Endodermal cell (in vitro differentiated cells): ENCODE results near the gene EMP1. TPM values are rescaled to one million over a fixed set of nuclear protein-coding genes. Genes with fewer than 3 reads are reported as not detected.

Experiments used
- DNase-seq: peaks from one replicate; pipeline ENCODE4 v3.0.0-alpha.2; 2017
- H3K27ac ChIP-seq: 2 replicates; pipeline ENCODE4 v1.5.1; 2013; ENCODE audit warnings: mild to moderate bottlenecking, low read depth, low read length, moderate library complexity
- H3K27me3 ChIP-seq: 2 replicates; pipeline ENCODE4 v1.6.1; 2013; ENCODE audit warnings: mild to moderate bottlenecking, low read length, moderate library complexity; ENCODE audit not compliant: insufficient read depth, control insufficient read depth, poor library complexity, severe bottlenecking
- H3K36me3 ChIP-seq: 2 replicates; pipeline ENCODE4 v1.7.0; 2013; ENCODE audit warnings: mild to moderate bottlenecking, low read length, moderate library complexity; ENCODE audit not compliant: control insufficient read depth, insufficient read depth
- H3K4me1 ChIP-seq: one replicate; pipeline ENCODE4 v1.7.0; 2013; ENCODE audit warnings: low read length; ENCODE audit not compliant: control insufficient read depth, insufficient read depth
- H3K4me3 ChIP-seq: 2 replicates; pipeline ENCODE4 v1.5.1; 2013; ENCODE audit warnings: mild to moderate bottlenecking, low read length, moderate library complexity
- H3K9ac ChIP-seq: 2 replicates; pipeline ENCODE4 v1.6.1; 2013; ENCODE audit warnings: mild to moderate bottlenecking, low read length, moderate library complexity; ENCODE audit not compliant: poor library complexity, severe bottlenecking; ENCODE audit errors: extremely low read depth
- H3K9me3 ChIP-seq: 2 replicates; pipeline ENCODE4 v1.6.1; 2013; ENCODE audit warnings: mild to moderate bottlenecking, low read length, moderate library complexity; ENCODE audit not compliant: control insufficient read depth
- H3K27ac Mint-ChIP-seq: 2 replicates; pipeline ENCODE4 v1.8.0; 2020; ENCODE audit warnings: mixed read lengths
- H3K27me3 Mint-ChIP-seq: 2 replicates; pipeline ENCODE4 v1.8.0; 2021; ENCODE audit warnings: mild to moderate bottlenecking, mixed read lengths; ENCODE audit not compliant: insufficient read depth
- H3K36me3 Mint-ChIP-seq: 2 replicates; pipeline ENCODE4 v1.8.0; 2020; ENCODE audit warnings: low read depth, mixed read lengths
- H3K4me1 Mint-ChIP-seq: 2 replicates; pipeline ENCODE4 v1.8.0; 2020; ENCODE audit warnings: mixed read lengths
- H3K4me3 Mint-ChIP-seq: 2 replicates; pipeline ENCODE4 v1.8.0; 2020; ENCODE audit warnings: mild to moderate bottlenecking, moderate library complexity, mixed read lengths
- H3K9me3 Mint-ChIP-seq: 2 replicates; pipeline ENCODE4 v1.8.0; 2020; ENCODE audit warnings: mild to moderate bottlenecking, mixed read lengths
- CTCF ChIP-seq: fragments of 200-600 bp; sonication (generic); conservative IDR thresholded peaks from 2 replicates; pipeline ENCODE4 v1.5.0; 2021; ENCODE audit warnings: antibody characterized with exemption, mild to moderate bottlenecking
- WGBS, 2 experiments: methylation state at CpG; one replicate each; pipeline versions ENCODE4 v1.1.5 to v1.1.7; 2013; ENCODE audit warnings: missing lambda C conversion rate in 2 of 2, mixed read lengths in 1 of 2; ENCODE audit not compliant: insufficient coverage in 1 of 2, insufficient read length in 1 of 2; 5-methylcytosine and 5-hydroxymethylcytosine counted together
- total RNA-seq, 2 donors: library from RNA; stranded (reverse); fragmentation: NEBNext Ultra II Directional in 1 of 2; extraction: Animal tissue kit (Norgen Biotek cat#: 25700) in 1 of 2; gene quantifications; 2 replicates in 1 of 2; 3 replicates in 1 of 2; pipeline ENCODE4 v1.2.1, GENCODE V29; 2021

Gene EMP1
- total RNA-seq, 2 donors from 2014 or later = 0.58 to 0.59 TPM

GRCh38 chr12:13167226-13167625, 29.3 kb upstream of the EMP1 start:
- 86% methylated on average over 3 of the region's 3 CpGs; no CpG with 5 or more reads in 1 of the 2 experiments for WGBS, 2 experiments
- Mint-ChIP-seq H3K36me3 (no peaks in the 10 kb centered on the region), H3K4me1 (peaks cover 4% of the 10 kb centered on the region), H3K9me3 (peaks cover 5% of the 10 kb centered on the region), H3K4me3 (no peak overlapping the region), H3K27me3 (no peaks in the 10 kb centered on the region), H3K27ac (no peak overlapping the region)
- DNase-seq = no peak
- Histone ChIP-seq H3K36me3 (no peaks in the 10 kb centered on the region), H3K9me3 (peaks cover 6% of the 10 kb centered on the region), H3K27ac (no peak overlapping the region), H3K4me3 (no peak overlapping the region), H3K4me1 (no peaks in the 10 kb centered on the region), H3K9ac (no peak overlapping the region), H3K27me3 (no peaks in the 10 kb centered on the region)
- no peak for TF ChIP-seq CTCF

DNA sequence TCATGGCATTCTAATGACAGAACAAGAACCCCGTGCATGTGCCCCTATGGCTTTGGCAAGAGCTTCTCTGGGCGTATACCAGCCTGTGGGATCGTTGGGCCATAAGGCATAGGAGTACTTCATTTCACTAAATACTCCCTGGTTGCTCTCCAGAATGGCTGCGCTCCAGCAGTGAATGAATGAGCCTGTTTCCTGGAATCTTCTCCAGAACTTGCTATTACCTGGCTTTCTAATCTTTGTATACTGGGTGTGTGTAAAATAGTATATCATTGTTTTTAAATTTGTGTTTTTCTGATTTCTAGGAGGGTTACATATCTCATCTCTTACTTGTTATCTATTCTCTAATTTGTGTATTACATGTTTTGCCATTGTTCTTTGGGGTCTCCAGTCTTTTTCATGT, 28.6 kb upstream of the EMP1 start:
- no peaks in the 10 kb centered on the region for H3K27me3 Mint-ChIP-seq
- H3K4me1 Mint-ChIP-seq = peaks cover 4% of the 10 kb centered on the region
- 89 to 97% methylated on average over 4 of the region's 4 CpGs for WGBS, 2 experiments
- no peaks in the 10 kb centered on the region for H3K36me3 Mint-ChIP-seq
- no peak overlapping the region for H3K27ac Mint-ChIP-seq
- H3K4me3 ChIP-seq = no peak overlapping the region
- H3K36me3 ChIP-seq = no peaks in the 10 kb centered on the region
- H3K9ac ChIP-seq = no peak overlapping the region
- no peaks in the 10 kb centered on the region for H3K4me1 ChIP-seq
- DNase-seq = no peak
- peaks cover 6% of the 10 kb centered on the region for H3K9me3 ChIP-seq
- no peak overlapping the region for H3K4me3 Mint-ChIP-seq
- peaks cover 5% of the 10 kb centered on the region for H3K9me3 Mint-ChIP-seq
- no peaks in the 10 kb centered on the region for H3K27me3 ChIP-seq
- H3K27ac ChIP-seq = no peak overlapping the region
- TF ChIP-seq CTCF = no peak

GRCh38 chr12:13169272-13169671, 27.3 kb upstream of the EMP1 start:
- peaks cover 6% of the 10 kb centered on the region for H3K9me3 ChIP-seq
- no peak overlapping the region for H3K4me3 Mint-ChIP-seq
- WGBS, 2 experiments = 60 to 96% methylated on average over 1 of the region's 1 CpG
- no peak overlapping the region for H3K4me3 ChIP-seq
- no peaks in the 10 kb centered on the region for H3K4me1 ChIP-seq
- no peaks in the 10 kb centered on the region for H3K27me3 ChIP-seq
- H3K36me3 ChIP-seq = no peaks in the 10 kb centered on the region
- DNase-seq = no peak
- no peak overlapping the region for H3K9ac ChIP-seq
- H3K9me3 Mint-ChIP-seq = peaks cover 5% of the 10 kb centered on the region
- no peaks in the 10 kb centered on the region for H3K36me3 Mint-ChIP-seq
- H3K27me3 Mint-ChIP-seq = no peaks in the 10 kb centered on the region
- no peak for TF ChIP-seq CTCF
- H3K27ac ChIP-seq = no peak overlapping the region
- H3K27ac Mint-ChIP-seq = no peak overlapping the region
- H3K4me1 Mint-ChIP-seq = peaks cover 13% of the 10 kb centered on the region
